Muscle of arm (tissue), 12 donors: ENCODE results near the gene SIPA1. TPM values are rescaled to one million over a fixed set of nuclear protein-coding genes. Genes with fewer than 3 reads are reported as not detected.
"Not testable (repeated sequence)": the region's sequence is repeated elsewhere in the genome, so short reads cannot be mapped to it uniquely, and the experiment has no call there.

ENCODE experiments used
- DNase-seq: peaks from one replicate; pipeline ENCODE4 v3.0.0-alpha.2; 2013
- polyA plus RNA-seq, 12 donors: library from polyadenylated mRNA; unstranded; fragments of 120-200 nt; gene quantifications; one replicate each; pipeline ENCODE4 v1.2.1, GENCODE V29; 2013; ENCODE audit not compliant: insufficient read length in 12 of 12

SIPA1 gene
- polyA plus RNA-seq, 12 donors, result 23.3 to 56.0 (median 33.6) TPM; not detected in 1

- DNase-seq, result no peak
Observed at GRCh38 chr11:65623177-65623576, 14.7 kb upstream of the SIPA1 start.

DNA sequence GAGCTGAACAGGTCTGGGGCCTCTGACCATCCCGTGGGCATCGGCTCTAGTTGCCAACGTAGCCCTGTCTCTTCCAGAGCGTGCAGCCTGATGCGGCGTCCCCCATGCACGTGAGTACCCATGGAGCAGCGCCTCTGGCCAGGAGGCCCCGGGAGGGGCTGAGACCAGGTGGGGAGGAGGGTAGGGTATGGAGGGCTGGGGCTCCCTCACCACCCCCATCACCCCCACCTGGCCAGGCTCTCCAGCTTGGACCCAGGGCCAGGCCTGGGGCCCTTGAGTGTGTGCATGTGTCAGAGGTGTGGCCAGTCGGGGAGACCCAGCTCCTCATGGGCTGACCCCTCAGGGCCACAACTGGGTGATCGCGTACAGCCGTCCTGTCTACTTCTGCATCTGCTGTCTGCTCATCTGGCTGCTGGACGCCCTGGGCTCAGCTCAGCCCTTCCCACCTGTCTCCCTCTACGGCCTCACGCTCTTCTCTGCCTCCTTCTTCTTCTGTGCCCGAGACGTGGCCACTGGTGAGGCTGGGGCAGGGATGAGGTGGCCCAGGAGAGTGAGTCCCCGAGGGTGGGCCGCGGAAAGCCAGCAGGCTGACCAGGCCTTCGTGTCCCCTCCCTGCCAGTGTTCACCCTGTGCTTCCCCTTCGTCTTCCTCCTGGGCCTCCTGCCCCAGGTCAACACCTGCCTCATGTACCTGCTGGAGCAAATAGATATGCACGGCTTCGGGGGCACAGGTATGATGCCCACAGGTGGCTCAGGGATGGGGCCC is 13.9 kb upstream of the SIPA1 start:
- DNase-seq, result no peak

- DNase-seq, result no peak
Observed at GRCh38 chr11:65624931-65625627, 12.8 kb upstream of the SIPA1 start.

DNA sequence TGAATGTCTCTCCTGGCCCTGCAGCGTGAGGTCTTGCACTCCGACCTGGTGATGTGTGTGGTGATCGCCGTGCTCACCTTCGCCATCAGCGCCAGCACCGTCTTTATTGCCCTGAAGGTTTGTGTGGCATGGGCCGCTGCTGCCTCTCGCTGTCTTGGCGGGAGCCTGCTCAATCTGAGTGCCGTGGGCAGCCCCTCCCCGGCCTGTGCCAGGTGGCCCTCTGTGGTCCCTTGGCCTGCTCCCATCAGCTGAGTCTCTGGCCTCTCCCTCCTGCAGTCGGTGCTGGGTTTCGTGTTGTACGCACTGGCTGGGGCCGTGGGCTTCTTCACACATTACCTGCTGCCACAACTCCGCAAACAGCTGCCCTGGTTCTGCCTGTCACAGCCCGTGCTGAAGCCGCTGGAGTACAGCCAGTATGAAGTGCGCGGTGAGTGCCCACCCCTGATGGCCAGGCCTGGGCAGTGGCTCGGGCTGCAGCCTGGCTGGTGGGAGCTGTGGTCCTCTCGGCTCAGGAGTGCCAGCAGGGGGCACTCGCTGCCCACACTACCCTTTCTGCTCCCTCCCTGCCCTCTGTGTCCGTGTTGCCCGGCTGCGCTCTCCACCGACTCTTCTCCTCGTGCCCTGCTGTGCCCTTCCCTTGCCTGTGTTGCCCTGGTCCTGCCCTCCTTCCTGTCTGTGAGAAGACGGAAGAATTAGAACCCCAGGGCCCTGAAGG is 12.1 kb upstream of the SIPA1 start:
- DNase-seq, result no peak

DNA sequence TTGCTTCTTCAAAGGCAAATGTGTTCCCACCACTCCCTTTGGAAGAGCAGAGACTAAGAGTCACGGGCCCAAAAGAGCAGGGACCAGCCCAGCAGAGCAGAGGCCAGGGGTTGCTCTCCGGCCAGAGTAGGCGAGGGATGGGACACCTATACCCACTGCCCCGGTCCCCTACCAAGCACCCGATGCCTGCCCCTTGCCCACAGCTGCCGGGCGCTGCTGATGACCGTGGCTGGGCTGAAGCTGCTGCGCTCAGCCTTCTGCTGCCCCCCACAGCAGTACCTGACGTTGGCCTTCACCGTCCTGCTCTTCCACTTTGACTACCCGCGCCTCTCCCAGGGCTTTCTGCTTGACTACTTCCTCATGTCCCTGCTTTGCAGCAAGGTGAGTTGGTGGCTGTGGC is 10.7 kb upstream of the SIPA1 start:
- no peak for DNase-seq

GRCh38 chr11:65629579-65629978 is 8.3 kb upstream of the SIPA1 start:
- no peak for DNase-seq

DNA sequence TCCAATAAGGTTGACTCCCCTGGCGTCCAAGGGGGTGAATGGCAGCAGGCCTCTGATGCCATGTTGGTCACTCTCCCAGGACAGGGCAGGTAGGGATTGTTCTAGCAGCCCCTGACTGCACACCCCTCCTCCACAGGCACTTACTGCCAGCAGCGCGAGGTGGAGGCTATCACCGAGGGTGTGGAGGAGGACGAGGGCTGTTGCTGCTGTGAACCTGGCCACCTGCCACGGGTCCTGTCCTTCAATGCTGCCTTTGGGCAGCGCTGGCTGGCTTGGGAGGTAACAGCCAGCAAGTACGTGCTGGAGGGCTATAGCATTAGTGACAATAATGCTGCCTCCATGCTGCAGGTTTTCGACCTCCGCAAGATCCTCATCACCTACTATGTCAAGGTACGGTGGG is 7.7 kb upstream of the SIPA1 start:
- no peak for DNase-seq

DNA sequence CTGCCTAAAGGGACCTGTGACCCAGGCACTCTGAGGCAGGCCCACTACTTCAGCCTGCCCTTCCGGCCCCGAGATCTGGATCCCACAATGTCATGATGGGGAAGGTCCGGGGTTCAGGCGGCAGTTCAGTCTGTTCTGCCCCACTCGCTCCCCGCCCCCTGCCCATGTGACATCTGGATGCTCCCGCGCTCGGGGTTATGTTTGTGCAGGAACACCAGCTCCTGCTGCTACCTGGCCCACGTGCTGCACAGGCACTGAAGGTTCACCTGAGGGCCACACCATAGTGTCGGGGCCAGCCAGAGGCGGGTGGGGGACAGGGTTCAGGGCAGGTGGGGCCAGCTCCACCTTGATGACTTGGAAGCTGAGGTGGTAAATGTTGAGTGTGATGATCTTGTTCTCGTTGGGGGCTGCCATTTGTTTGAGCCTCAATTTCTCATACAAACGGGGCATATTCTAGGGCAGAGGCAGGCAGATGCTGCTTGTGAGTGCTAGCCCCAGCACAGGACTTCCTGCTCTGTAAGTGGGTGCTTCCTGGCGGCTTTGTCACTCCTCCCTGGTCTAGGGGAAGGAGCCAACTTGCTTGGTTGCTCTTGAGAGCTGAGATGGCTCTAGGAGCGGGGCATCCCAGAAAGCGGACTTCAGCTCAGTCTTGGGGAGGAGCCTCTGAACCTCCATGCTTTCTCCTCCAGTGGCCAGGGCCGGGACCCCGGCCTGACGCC is 4.4 kb upstream of the SIPA1 start:
- DNase-seq, result no peak

- DNase-seq, result no peak
Observed at GRCh38 chr11:65634109-65634436, 3.8 kb upstream of the SIPA1 start.

DNA sequence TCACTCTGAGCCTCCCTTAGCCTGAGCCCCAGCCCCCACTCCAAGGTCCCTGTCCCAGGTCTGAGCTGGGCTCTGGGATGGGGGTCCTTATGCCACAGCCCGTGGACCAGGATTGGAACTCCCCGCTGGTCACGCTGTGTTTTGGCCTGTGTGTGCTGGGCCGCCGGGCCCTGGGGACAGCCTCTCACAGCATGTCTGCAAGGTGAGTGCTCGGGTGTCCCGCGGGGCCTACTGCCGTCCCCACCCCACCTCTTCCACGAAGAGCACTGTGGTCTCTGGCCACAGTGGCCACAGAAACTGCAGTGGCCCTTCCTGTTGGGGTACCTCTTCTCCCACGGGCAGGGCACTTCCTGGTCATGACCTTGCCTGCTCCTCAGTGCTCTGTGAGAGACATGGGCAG is 3.5 kb upstream of the SIPA1 start:
- DNase-seq, result no peak

- DNase-seq, result no peak
Observed at GRCh38 chr11:65634905-65635731, 2.8 kb upstream of the SIPA1 start.

- no peak for DNase-seq
Observed at GRCh38 chr11:65636108-65637031, 1.5 kb upstream of the SIPA1 start.

DNA sequence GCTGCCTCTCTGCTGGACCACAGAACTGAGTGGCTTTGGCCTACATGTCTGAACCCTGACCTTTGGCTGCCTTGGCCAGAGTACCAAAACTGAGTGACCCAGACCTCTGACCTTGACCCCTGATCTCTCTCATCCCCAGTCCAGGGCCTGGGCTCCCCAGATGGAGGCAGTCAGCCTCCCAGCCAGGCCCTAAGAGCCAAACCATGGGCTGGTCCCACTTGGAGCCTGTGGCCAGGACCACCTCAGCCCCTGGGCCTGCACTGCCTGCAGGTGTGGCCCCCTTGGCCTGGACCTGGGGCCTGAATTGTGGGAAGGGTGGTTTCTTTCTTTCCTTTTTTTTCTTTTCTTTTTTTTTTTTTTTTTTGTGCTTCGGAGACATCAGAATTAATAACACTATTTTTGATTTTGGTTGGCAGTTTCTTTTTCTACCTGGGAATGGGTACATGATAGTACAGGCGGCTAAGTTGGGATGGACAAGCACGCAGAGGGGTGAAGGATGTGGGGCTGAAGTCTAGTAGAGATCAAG is 806 bp upstream of the SIPA1 start:
- no peak for DNase-seq

- not testable (repeated sequence) for DNase-seq
Observed at GRCh38 chr11:65639228-65639597, 1.3 kb downstream of the SIPA1 start.

- no peak for DNase-seq
Observed at GRCh38 chr11:65639623-65640482, 2.0 kb downstream of the SIPA1 start.

- DNase-seq, result no peak
Observed at GRCh38 chr11:65640483-65641296, 2.8 kb downstream of the SIPA1 start.

DNA sequence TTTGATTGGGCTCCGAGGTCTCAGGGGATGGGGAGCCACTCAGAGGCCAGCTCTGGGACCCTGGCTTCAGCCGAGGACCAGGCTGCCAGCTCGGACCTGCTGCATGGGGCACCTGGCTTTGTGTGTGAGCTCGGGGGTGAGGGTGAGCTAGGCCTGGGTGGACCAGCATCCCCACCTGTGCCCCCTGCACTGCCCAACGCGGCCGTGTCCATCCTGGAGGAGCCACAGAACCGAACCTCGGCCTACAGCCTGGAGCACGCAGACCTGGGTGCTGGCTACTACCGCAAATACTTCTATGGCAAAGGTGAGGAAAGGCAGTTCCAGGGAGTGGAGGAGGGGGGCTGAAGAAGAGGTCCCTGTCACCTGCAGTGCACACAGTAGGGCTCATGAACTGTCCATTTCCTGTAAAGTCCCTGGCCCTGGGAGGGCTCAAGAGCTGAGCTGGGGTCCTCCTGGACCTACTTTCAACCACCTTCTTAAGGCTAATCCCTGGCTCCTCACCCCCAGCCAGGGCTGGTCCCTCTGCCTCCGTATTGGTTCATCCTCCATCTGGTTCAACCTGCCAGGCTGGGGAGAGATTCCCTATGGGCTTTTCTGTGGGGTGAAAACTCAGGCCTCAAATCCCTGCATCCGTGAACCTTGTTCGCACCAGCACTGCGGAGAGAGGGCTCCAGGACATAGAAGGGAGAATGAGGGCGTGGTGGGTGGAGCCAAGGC is 3.6 kb downstream of the SIPA1 start:
- DNase-seq, result no peak
